ENCODE measurements around the gene SGMS1.

- no peak for TF ChIP-seq CTCF (IDR thresholded peaks at IDR 0.05)
- no peak for TF ChIP-seq POLR2A (IDR thresholded peaks at IDR 0.05)
- no peak for TF ChIP-seq POLR2AphosphoS5 (IDR thresholded peaks at IDR 0.05)
These were observed 47.4 kb downstream of the SGMS1 start for GRCh38 chr10:50576245-50576815.

All from breast epithelium (tissue), 3 donors.